Gastroesophageal sphincter (tissue), 3 donors: ENCODE measurements around the gene KCNK17.

Source experiments
- POLR2A ChIP-seq, 2 donors: fragments of 450-650 bp; IDR thresholded peaks; one replicate each; pipeline ENCODE4 v1.6.1; 2017; ENCODE audit warnings: antibody characterized with exemption in 2 of 2, mild to moderate bottlenecking in 2 of 2, moderate library complexity in 1 of 2
- POLR2AphosphoS5 ChIP-seq: sonication (generic); formaldehyde crosslinking; IDR thresholded peaks from one replicate; pipeline ENCODE4 v1.6.1; 2017; ENCODE audit warnings: antibody characterized with exemption
- TF ChIP-seq, protein P1 (sequence below), 4 experiments: fragments of 200-600 bp in 2 of 4; fragments of 450-650 bp in 2 of 4; sonication (generic) in 1 of 4; IDR thresholded peaks; one replicate each; pipeline ENCODE4 v1.5.1; 2017 to 2019; ENCODE audit warnings: antibody characterized with exemption in 4 of 4, mild to moderate bottlenecking in 2 of 4, moderate library complexity in 2 of 4

DNA sequence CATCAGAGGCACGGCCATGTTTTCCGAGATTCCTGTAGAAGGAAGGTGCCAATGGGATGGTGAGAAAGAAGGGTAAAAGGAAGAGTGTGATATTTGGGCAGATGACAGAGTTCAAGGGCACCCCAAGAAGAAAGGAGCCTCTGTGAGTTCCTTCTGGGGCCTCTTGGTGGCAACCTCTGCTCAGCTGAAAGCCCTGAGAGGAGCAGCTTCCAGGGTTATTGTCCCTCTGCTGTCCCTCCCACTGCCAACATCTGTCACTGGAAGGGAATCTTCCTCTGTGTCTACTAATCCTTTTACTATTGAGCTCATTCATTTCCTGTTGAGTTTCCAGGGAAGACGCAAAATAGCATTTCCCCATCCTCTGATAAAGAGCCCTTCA is 48.3 kb upstream of the KCNK17 start:
- TF ChIP-seq, protein P1, sequence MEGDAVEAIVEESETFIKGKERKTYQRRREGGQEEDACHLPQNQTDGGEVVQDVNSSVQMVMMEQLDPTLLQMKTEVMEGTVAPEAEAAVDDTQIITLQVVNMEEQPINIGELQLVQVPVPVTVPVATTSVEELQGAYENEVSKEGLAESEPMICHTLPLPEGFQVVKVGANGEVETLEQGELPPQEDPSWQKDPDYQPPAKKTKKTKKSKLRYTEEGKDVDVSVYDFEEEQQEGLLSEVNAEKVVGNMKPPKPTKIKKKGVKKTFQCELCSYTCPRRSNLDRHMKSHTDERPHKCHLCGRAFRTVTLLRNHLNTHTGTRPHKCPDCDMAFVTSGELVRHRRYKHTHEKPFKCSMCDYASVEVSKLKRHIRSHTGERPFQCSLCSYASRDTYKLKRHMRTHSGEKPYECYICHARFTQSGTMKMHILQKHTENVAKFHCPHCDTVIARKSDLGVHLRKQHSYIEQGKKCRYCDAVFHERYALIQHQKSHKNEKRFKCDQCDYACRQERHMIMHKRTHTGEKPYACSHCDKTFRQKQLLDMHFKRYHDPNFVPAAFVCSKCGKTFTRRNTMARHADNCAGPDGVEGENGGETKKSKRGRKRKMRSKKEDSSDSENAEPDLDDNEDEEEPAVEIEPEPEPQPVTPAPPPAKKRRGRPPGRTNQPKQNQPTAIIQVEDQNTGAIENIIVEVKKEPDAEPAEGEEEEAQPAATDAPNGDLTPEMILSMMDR (IDR thresholded peaks at IDR 0.05), result no peak
- TF ChIP-seq POLR2AphosphoS5, result no peak
- TF ChIP-seq POLR2A (IDR thresholded peaks at IDR 0.05), result no peak
